GM12878 (cell line): ENCODE results near the gene AMZ2. TPM values are rescaled to one million over a fixed set of nuclear protein-coding genes. Genes with fewer than 3 reads are reported as not detected.
"Not testable (repeated sequence)": the region's sequence is repeated elsewhere in the genome, so short reads cannot be mapped to it uniquely, and the experiment has no call there.

ENCODE experiments used
- ATAC-seq: fragments of 200-7000 bp; cut with Tn5 transposase; 3 replicates; pipeline ENCODE4 v1.9.1; 2020; ENCODE audit warnings: mild to moderate bottlenecking, moderate library complexity
- BruUV-seq: library from RNA; stranded (reverse); fragments of 400-500 nt; replicated peaks from 2 replicates; lab custom pipeline; 2021; lab: Mats Ljungman, UMichigan
- CTCF ChIA-PET: fragments of 300-600 bp; sonication (Branson Sonifier 250); formaldehyde crosslinking; extraction: SDS; loops from one replicate; lab custom pipeline; 2021; ENCODE audit warnings: inconsistent platforms; lab: Yijun Ruan, JAX
- POLR2A ChIA-PET: fragments of 350-600 bp; formaldehyde crosslinking; extraction: SDS; loops from one replicate; lab custom pipeline; 2021; ENCODE audit warnings: inconsistent platforms; lab: Charles Lee
- RAD21 ChIA-PET: fragments of 300-600 bp; sonication (Branson Sonifier 250); formaldehyde crosslinking; loops from one replicate; lab custom pipeline; 2023; ENCODE audit warnings: antibody characterized with exemption; ENCODE audit not compliant: unreplicated experiment; lab: Charles Lee
- SMC1A ChIA-PET: fragments of 300-600 bp; sonication (Branson Sonifier 250); formaldehyde crosslinking; loops from one replicate; lab custom pipeline; 2023; ENCODE audit not compliant: unreplicated experiment, uncharacterized antibody; lab: Charles Lee
- DNase-seq: peaks from one replicate; pipeline ENCODE4 v3.0.0-alpha.2; 2011; ENCODE audit warnings: low read depth, low spot score
- FAIRE-seq: peaks from 3 replicates; lab custom pipeline; 2011; peaks lifted over from hg19 to GRCh38; lab: Jason Lieb, UNC
- H2AFZ ChIP-seq: 2 replicates; pipeline ENCODE4 v1.6.0; 2011; ENCODE audit warnings: low read depth, low read length, control low read depth; ENCODE audit not compliant: control insufficient read depth
- H3K27ac ChIP-seq: 2 replicates; pipeline ENCODE4 v1.5.1; 2011; ENCODE audit warnings: control low read depth; ENCODE audit not compliant: control insufficient read depth, insufficient read depth
- H3K27me3 ChIP-seq, 2 experiments: replicated peaks in 1 of 2; 2 replicates each; pipeline versions ENCODE4 v1.6.0 to v1.6.1; 2011; ENCODE audit warnings: low read length in 1 of 2; ENCODE audit not compliant: control insufficient read depth in 2 of 2, insufficient read depth in 2 of 2
- H3K36me3 ChIP-seq, 2 experiments: 2 replicates each; pipeline ENCODE4 v1.5.1; 2011; ENCODE audit warnings: low read length in 1 of 2; ENCODE audit not compliant: control insufficient read depth in 2 of 2, insufficient read depth in 2 of 2
- H3K4me1 ChIP-seq: 2 replicates; pipeline ENCODE4 v1.6.1; 2011; ENCODE audit warnings: mild to moderate bottlenecking, low read length, moderate library complexity, mixed read lengths; ENCODE audit not compliant: control insufficient read depth, insufficient read depth
- H3K4me2 ChIP-seq: 2 replicates; pipeline ENCODE4 v1.6.0; 2011; ENCODE audit warnings: control low read depth; ENCODE audit not compliant: control insufficient read depth, insufficient read depth
- H3K4me3 ChIP-seq: fragments of 200-600 bp; sonication (generic); 2 replicates; pipeline ENCODE4 v1.5.1; 2016
- H3K79me2 ChIP-seq: 2 replicates; pipeline ENCODE4 v1.6.0; 2011; ENCODE audit warnings: low read length; ENCODE audit not compliant: control insufficient read depth, insufficient read depth
- H3K9ac ChIP-seq: 2 replicates; pipeline ENCODE4 v1.8.0; 2011; ENCODE audit warnings: low read length, control low read depth, mixed read lengths; ENCODE audit not compliant: control insufficient read depth, insufficient read depth
- H3K9me3 ChIP-seq: replicated peaks from 3 replicates; pipeline ENCODE4 v1.5.1; 2011; ENCODE audit warnings: mild to moderate bottlenecking, low read length; ENCODE audit not compliant: control insufficient read depth, insufficient read depth
- H4K20me1 ChIP-seq: 2 replicates; pipeline ENCODE4 v1.6.0; 2011; ENCODE audit not compliant: control insufficient read depth, insufficient read depth
- WGBS: methylation state at CpG from one replicate; pipeline ENCODE4 v1.1.6; 2016; ENCODE audit warnings: low lambda C conversion rate; ENCODE audit not compliant: insufficient replicate concordance, insufficient coverage; ENCODE audit errors: missing lambda C conversion rate; 5-methylcytosine and 5-hydroxymethylcytosine counted together
- in situ Hi-C: fragments of 300-500 bp; cut with MboI; formaldehyde crosslinking; loops from 9 replicates; pipeline ENCODE4 v1.14.3; 2018; ENCODE audit warnings: mixed read lengths
- intact Hi-C: fragments of 100-400 bp; cut with micrococcal nuclease; formaldehyde crosslinking; loops from one replicate; pipeline ENCODE4 v1.14.2; 2022; ENCODE audit not compliant: unreplicated experiment
- polyA plus RNA-seq, 11 experiments: library from polyadenylated mRNA; depleted of rRNA in 4 of 11; unstranded in 6 of 11; stranded (reverse) in 5 of 11; fragments of >200 nt; fragmentation: Nextera tagmentation in 4 of 11; fragmentation: Illumina TruSeq in 1 of 11; extraction: Ambion mirVana in 4 of 11; extraction: Trizol in 1 of 11; gene quantifications; 1 replicate in 1 of 11; 2 replicates in 10 of 11; pipeline versions ENCODE4 v1.2.1 to v1.2.3, GENCODE V29; 2011 to 2016; ENCODE audit warnings: inconsistent platforms in 2 of 11, missing spikeins in 2 of 11, low read depth in 1 of 11
- total RNA-seq, 4 experiments: library from RNA; depleted of rRNA in 3 of 4; stranded (reverse); fragments of >200 nt in 3 of 4; fragmentation: Illumina TruSeq in 1 of 4; extraction: Trizol in 1 of 4; gene quantifications; 2 replicates each; pipeline versions ENCODE4 v1.2.1 to v1.2.3, GENCODE V29; 2013 to 2021

AMZ2 gene
- total and polyA plus RNA-seq, 10 of the 15 experiments (the other 5 are each of a cell fraction or from before 2014, with no cell fraction given), result 79.1 to 189 (median 126) TPM

GRCh38 chr17:68220186-68220585 is 27.7 kb upstream of the AMZ2 start:
- RAD21 ChIA-PET, H3K4me3 ChIP-seq, H3K4me2 ChIP-seq, ATAC-seq, BruUV-seq, SMC1A ChIA-PET, H3K4me1 ChIP-seq, DNase-seq, intact Hi-C loops, H3K27ac ChIP-seq, H4K20me1 ChIP-seq, H3K27me3 ChIP-seq, H2AFZ ChIP-seq, H3K36me3 ChIP-seq, H3K9ac ChIP-seq, H3K9me3 ChIP-seq, in situ Hi-C loops, H3K79me2 ChIP-seq: not testable (repeated sequence)
- CTCF ChIA-PET, result interaction anchor here (0.8 kb wide), 1 partner anchor 49 kb away, joined by 3 read pairs; no protein-coding TSS in a partner anchor
- peak; percentile 44 for FAIRE-seq
- POLR2A ChIA-PET, result interaction anchor here (0.7 to 0.9 kb wide), 2 partner anchors 29 to 165 kb away, joined by 3 read pairs; no protein-coding TSS in a partner anchor
- WGBS, result 33% methylated on average over 2 of the region's 2 CpGs

- 93% methylated on average over 11 of the region's 12 CpGs for WGBS
- in situ Hi-C loops, POLR2A ChIA-PET, RAD21 ChIA-PET, H4K20me1 ChIP-seq, H3K9me3 ChIP-seq, ATAC-seq, intact Hi-C loops, H2AFZ ChIP-seq, H3K4me1 ChIP-seq, SMC1A ChIA-PET, H3K27me3 ChIP-seq, H3K36me3 ChIP-seq, CTCF ChIA-PET, H3K9ac ChIP-seq, H3K4me2 ChIP-seq, FAIRE-seq, H3K27ac ChIP-seq, H3K4me3 ChIP-seq, BruUV-seq, H3K79me2 ChIP-seq, DNase-seq: not testable (repeated sequence)
Measured at GRCh38 chr17:68220786-68221185, 27.1 kb upstream of the AMZ2 start.
